Spleen (tissue), 7 donors: ENCODE measurements around the gene P3H2.

Experiments
- CTCF ChIP-seq, 11 experiments: fragments of 200-600 bp in 7 of 11; fragments of 450-650 bp in 4 of 11; sonication (generic) in 4 of 11; IDR thresholded peaks in 8 of 11; conservative IDR thresholded peaks in 3 of 11; 1 replicate in 7 of 11; 2 replicates in 4 of 11; pipeline versions ENCODE4 v1.4.0 to v1.8.0; 2016 to 2021; ENCODE audit warnings: antibody characterized with exemption in 11 of 11, inconsistent platforms in 4 of 11, mild to moderate bottlenecking in 1 of 11
- POLR2A ChIP-seq, 3 donors: fragments of 450-650 bp; IDR thresholded peaks; one replicate each; pipeline ENCODE4 v1.5.1; 2017; ENCODE audit warnings: antibody characterized with exemption in 3 of 3, mild to moderate bottlenecking in 1 of 3
- POLR2AphosphoS5 ChIP-seq, 3 donors: sonication (generic); formaldehyde crosslinking; IDR thresholded peaks; one replicate each; pipeline ENCODE4 v1.5.1; 2017; ENCODE audit warnings: antibody characterized with exemption in 3 of 3
- donor health status: DM: no; HTN: no; CAD: no; lungs with moderate emphysema.
- donor health status: DM: no; HTN: no; CAD: no.
- donor health status: DM: no; HTN: no; CAD: no.

GRCh38 chr3:190116551-190117067 lies 4.1 kb downstream of the P3H2 start:
- TF ChIP-seq CTCF (IDR thresholded peaks at IDR 0.05 in 8 of 11, conservative IDR thresholded peaks at IDR 0.05 in 3 of 11) (no peak), POLR2A (IDR thresholded peaks at IDR 0.05) (no peak), POLR2AphosphoS5 (IDR thresholded peaks at IDR 0.05) (no peak)
